GM19455 (cell line): ENCODE measurements around the gene LDHD.
"Not testable (repeated sequence)": the region's sequence is repeated elsewhere in the genome, so short reads cannot be mapped to it uniquely, and the experiment has no call there.

Source experiments
- ATAC-seq: cut with Tn5 transposase; IDR thresholded peaks from one replicate; pipeline ENCODE4 v1.9.1; 2021; ENCODE audit not compliant: unreplicated experiment

The LDHD gene

GRCh38 chr16:75116081-75116910 is at the start of gene LDHD:
Gene LDHD, minus strand, starts transcription at chr16:75116780. Its CDS starts 60 bp downstream, at chr16:75116720.
- no peak for ATAC-seq

GRCh38 chr16:75160386-75160785 is 43.8 kb upstream of the LDHD start:
- no peak for ATAC-seq

- ATAC-seq: no peak
These were observed 36.1 kb upstream of the LDHD start for GRCh38 chr16:75152635-75153034.

GRCh38 chr16:75151798-75152197 is 35.2 kb upstream of the LDHD start:
- no peak for ATAC-seq

GRCh38 chr16:75148311-75149195 is 32.0 kb upstream of the LDHD start, which contains the start of gene ZFP1:
Gene ZFP1, plus strand, starts transcription at chr16:75148524. Its CDS starts 4,428 bp downstream, at chr16:75152952.
- ATAC-seq: peak; percentile 85

GRCh38 chr16:75147968-75148310 is 31.4 kb upstream of the LDHD start:
- ATAC-seq: no peak

- no peak for ATAC-seq
These were observed 27.4 kb upstream of the LDHD start for GRCh38 chr16:75143941-75144340.

- no peak for ATAC-seq
These were observed 22.9 kb upstream of the LDHD start for GRCh38 chr16:75139498-75139897.

- no peak for ATAC-seq
These were observed 22.1 kb upstream of the LDHD start for GRCh38 chr16:75138636-75139035.

GRCh38 chr16:75138233-75138632 is 21.7 kb upstream of the LDHD start:
- no peak for ATAC-seq

GRCh38 chr16:75131081-75131480 is 14.5 kb upstream of the LDHD start:
- no peak for ATAC-seq

- ATAC-seq: no peak
These were observed 13.7 kb upstream of the LDHD start for GRCh38 chr16:75130150-75130771.

- not testable (repeated sequence) for ATAC-seq
These were observed 13.0 kb upstream of the LDHD start for GRCh38 chr16:75129421-75130149.

- ATAC-seq: no peak
These were observed 11.3 kb upstream of the LDHD start for GRCh38 chr16:75127713-75128415.

- no peak for ATAC-seq
These were observed 6.0 kb upstream of the LDHD start for GRCh38 chr16:75122609-75123008.

- ATAC-seq: no peak
These were observed 5.5 kb upstream of the LDHD start for GRCh38 chr16:75121949-75122568.

GRCh38 chr16:75120253-75120652 is 3.7 kb upstream of the LDHD start:
- no peak for ATAC-seq

- no peak for ATAC-seq
These were observed 2.5 kb upstream of the LDHD start for GRCh38 chr16:75118943-75119539.

GRCh38 chr16:75116911-75117245 is 298 bp upstream of the LDHD start:
- ATAC-seq: no peak
